GM12878 (cell line): ENCODE measurements around the gene PADI3. TPM values are rescaled to one million over a fixed set of nuclear protein-coding genes. Genes with fewer than 3 reads are reported as not detected.

Experiments used
- ATAC-seq: fragments of 200-7000 bp; cut with Tn5 transposase; 3 replicates; pipeline ENCODE4 v1.9.1; 2020; ENCODE audit warnings: mild to moderate bottlenecking, moderate library complexity
- BruUV-seq: library from RNA; stranded (reverse); fragments of 400-500 nt; replicated peaks from 2 replicates; lab custom pipeline; 2021; lab: Mats Ljungman, UMichigan
- CTCF ChIA-PET: fragments of 300-600 bp; sonication (Branson Sonifier 250); formaldehyde crosslinking; extraction: SDS; loops from one replicate; lab custom pipeline; 2021; ENCODE audit warnings: inconsistent platforms; lab: Yijun Ruan, JAX
- POLR2A ChIA-PET: fragments of 350-600 bp; formaldehyde crosslinking; extraction: SDS; loops from one replicate; lab custom pipeline; 2021; ENCODE audit warnings: inconsistent platforms; lab: Charles Lee
- RAD21 ChIA-PET: fragments of 300-600 bp; sonication (Branson Sonifier 250); formaldehyde crosslinking; loops from one replicate; lab custom pipeline; 2023; ENCODE audit warnings: antibody characterized with exemption; ENCODE audit not compliant: unreplicated experiment; lab: Charles Lee
- SMC1A ChIA-PET: fragments of 300-600 bp; sonication (Branson Sonifier 250); formaldehyde crosslinking; loops from one replicate; lab custom pipeline; 2023; ENCODE audit not compliant: unreplicated experiment, uncharacterized antibody; lab: Charles Lee
- DNase-seq: peaks from one replicate; pipeline ENCODE4 v3.0.0-alpha.2; 2011; ENCODE audit warnings: low read depth, low spot score
- FAIRE-seq: peaks from 3 replicates; lab custom pipeline; 2011; peaks lifted over from hg19 to GRCh38; lab: Jason Lieb, UNC
- H2AFZ ChIP-seq: 2 replicates; pipeline ENCODE4 v1.6.0; 2011; ENCODE audit warnings: low read depth, low read length, control low read depth; ENCODE audit not compliant: control insufficient read depth
- H3K27ac ChIP-seq: 2 replicates; pipeline ENCODE4 v1.5.1; 2011; ENCODE audit warnings: control low read depth; ENCODE audit not compliant: control insufficient read depth, insufficient read depth
- H3K27me3 ChIP-seq, 2 experiments: replicated peaks in 1 of 2; 2 replicates each; pipeline versions ENCODE4 v1.6.0 to v1.6.1; 2011; ENCODE audit warnings: low read length in 1 of 2; ENCODE audit not compliant: control insufficient read depth in 2 of 2, insufficient read depth in 2 of 2
- H3K36me3 ChIP-seq, 2 experiments: 2 replicates each; pipeline ENCODE4 v1.5.1; 2011; ENCODE audit warnings: low read length in 1 of 2; ENCODE audit not compliant: control insufficient read depth in 2 of 2, insufficient read depth in 2 of 2
- H3K4me1 ChIP-seq: 2 replicates; pipeline ENCODE4 v1.6.1; 2011; ENCODE audit warnings: mild to moderate bottlenecking, low read length, moderate library complexity, mixed read lengths; ENCODE audit not compliant: control insufficient read depth, insufficient read depth
- H3K4me2 ChIP-seq: 2 replicates; pipeline ENCODE4 v1.6.0; 2011; ENCODE audit warnings: control low read depth; ENCODE audit not compliant: control insufficient read depth, insufficient read depth
- H3K4me3 ChIP-seq: fragments of 200-600 bp; sonication (generic); 2 replicates; pipeline ENCODE4 v1.5.1; 2016
- H3K79me2 ChIP-seq: 2 replicates; pipeline ENCODE4 v1.6.0; 2011; ENCODE audit warnings: low read length; ENCODE audit not compliant: control insufficient read depth, insufficient read depth
- H3K9ac ChIP-seq: 2 replicates; pipeline ENCODE4 v1.8.0; 2011; ENCODE audit warnings: low read length, control low read depth, mixed read lengths; ENCODE audit not compliant: control insufficient read depth, insufficient read depth
- H3K9me3 ChIP-seq: replicated peaks from 3 replicates; pipeline ENCODE4 v1.5.1; 2011; ENCODE audit warnings: mild to moderate bottlenecking, low read length; ENCODE audit not compliant: control insufficient read depth, insufficient read depth
- H4K20me1 ChIP-seq: 2 replicates; pipeline ENCODE4 v1.6.0; 2011; ENCODE audit not compliant: control insufficient read depth, insufficient read depth
- CEBPZ ChIP-seq: fragments of 150-350 bp; IDR thresholded peaks from 2 replicates; pipeline ENCODE4 v1.6.1; 2016; ENCODE audit warnings: low read depth, low read length
- JUND ChIP-seq: IDR thresholded peaks from 2 replicates; pipeline ENCODE4 v1.6.1; 2012; ENCODE audit warnings: low read depth, mild to moderate bottlenecking, low read length, improper control_type of control experiment, moderate library complexity
- STAT3 ChIP-seq: IDR thresholded peaks from 2 replicates; pipeline ENCODE4 v1.6.1; 2011; ENCODE audit warnings: low read depth, low read length, improper control_type of control experiment
- WGBS: methylation state at CpG from one replicate; pipeline ENCODE4 v1.1.6; 2016; ENCODE audit warnings: low lambda C conversion rate; ENCODE audit not compliant: insufficient replicate concordance, insufficient coverage; ENCODE audit errors: missing lambda C conversion rate; 5-methylcytosine and 5-hydroxymethylcytosine counted together
- in situ Hi-C: fragments of 300-500 bp; cut with MboI; formaldehyde crosslinking; loops from 9 replicates; pipeline ENCODE4 v1.14.3; 2018; ENCODE audit warnings: mixed read lengths
- intact Hi-C: fragments of 100-400 bp; cut with micrococcal nuclease; formaldehyde crosslinking; loops from one replicate; pipeline ENCODE4 v1.14.2; 2022; ENCODE audit not compliant: unreplicated experiment
- polyA plus RNA-seq, 11 experiments: library from polyadenylated mRNA; depleted of rRNA in 4 of 11; unstranded in 6 of 11; stranded (reverse) in 5 of 11; fragments of >200 nt; fragmentation: Nextera tagmentation in 4 of 11; fragmentation: Illumina TruSeq in 1 of 11; extraction: Ambion mirVana in 4 of 11; extraction: Trizol in 1 of 11; gene quantifications; 1 replicate in 1 of 11; 2 replicates in 10 of 11; pipeline versions ENCODE4 v1.2.1 to v1.2.3, GENCODE V29; 2011 to 2016; ENCODE audit warnings: inconsistent platforms in 2 of 11, missing spikeins in 2 of 11, low read depth in 1 of 11
- total RNA-seq, 4 experiments: library from RNA; depleted of rRNA in 3 of 4; stranded (reverse); fragments of >200 nt in 3 of 4; fragmentation: Illumina TruSeq in 1 of 4; extraction: Trizol in 1 of 4; gene quantifications; 2 replicates each; pipeline versions ENCODE4 v1.2.1 to v1.2.3, GENCODE V29; 2013 to 2021

The PADI3 gene
- total and polyA plus RNA-seq, 10 of the 15 experiments (the other 5 are each of a cell fraction or from before 2014, with no cell fraction given) = 0.01 TPM; not detected in 9

- in situ Hi-C loops = no loop called here
- POLR2A ChIA-PET = no interaction called here
Measured at GRCh38 chr1:17280436-17280835, 31.5 kb downstream of the PADI3 start.

More at GRCh38 chr1:17280436-17280835, 31.5 kb downstream of the PADI3 start:
- TF ChIP-seq CEBPZ = no peak
- no peak for TF ChIP-seq STAT3
- TF ChIP-seq JUND = no peak
- ChIA-PET CTCF (no interaction called here), SMC1A (no interaction called here), RAD21 (no interaction called here)
- H3K36me3 ChIP-seq = no peaks in the 10 kb centered on the region
- H4K20me1 ChIP-seq = no peaks in the 10 kb centered on the region
- FAIRE-seq (no peak), DNase-seq (no peak), ATAC-seq (no peak)
- no peaks in the 10 kb centered on the region for H3K79me2 ChIP-seq
- intact Hi-C loops = no loop called here
- H3K9ac ChIP-seq = no peak overlapping the region
- H3K9me3 ChIP-seq = no peaks in the 10 kb centered on the region
- WGBS = 40% methylated on average over 7 of the region's 7 CpGs
- H3K4me1 ChIP-seq = peaks cover 2% of the 10 kb centered on the region
- H3K4me3 ChIP-seq = no peak overlapping the region
- H3K27me3 ChIP-seq = peaks cover 0 to 2% of the 10 kb centered on the region in 2 experiments; a peak in 2 of 4 replicates
- H3K4me2 ChIP-seq = no peak overlapping the region
- H2AFZ ChIP-seq = no peak overlapping the region
- no peak overlapping the region for H3K27ac ChIP-seq
- BruUV-seq = no TSS peak
